ENCODE results near the gene HLF.

The HLF gene

GRCh38 chr17:55334285-55334684, 69.5 kb downstream of the HLF start:
- DNase-seq, result no peak

GRCh38 chr17:55334881-55335540, 70.3 kb downstream of the HLF start:
- DNase-seq, result no peak

- no peak for DNase-seq
Measured at GRCh38 chr17:55335625-55336024, 70.9 kb downstream of the HLF start.

DNA sequence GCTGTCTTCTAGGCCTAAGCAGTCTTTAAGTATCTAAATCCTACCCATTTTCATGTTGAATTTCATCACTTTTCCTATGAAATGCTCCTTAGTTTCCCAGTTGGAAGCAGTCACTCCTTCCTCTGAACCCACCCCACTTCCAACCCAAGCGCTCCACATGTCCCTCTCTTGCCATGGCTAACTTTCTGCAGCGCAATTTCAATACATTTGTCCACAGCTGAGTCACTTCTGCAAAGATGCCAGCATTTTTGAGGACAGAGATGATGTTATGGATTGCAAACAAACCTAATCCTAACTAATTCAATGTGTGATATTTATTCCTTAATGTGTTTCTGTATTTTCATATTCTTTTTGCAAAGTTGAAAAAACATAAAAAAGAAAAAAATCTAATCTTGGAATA, 71.7 kb downstream of the HLF start:
- DNase-seq, result no peak

GRCh38 chr17:55340176-55340575, 75.4 kb downstream of the HLF start:
- no peak for DNase-seq

- no peak for DNase-seq
Measured at GRCh38 chr17:55340686-55341085, 75.9 kb downstream of the HLF start.

- DNase-seq, result no peak
Measured at GRCh38 chr17:55341432-55341831, 76.7 kb downstream of the HLF start.

DNA sequence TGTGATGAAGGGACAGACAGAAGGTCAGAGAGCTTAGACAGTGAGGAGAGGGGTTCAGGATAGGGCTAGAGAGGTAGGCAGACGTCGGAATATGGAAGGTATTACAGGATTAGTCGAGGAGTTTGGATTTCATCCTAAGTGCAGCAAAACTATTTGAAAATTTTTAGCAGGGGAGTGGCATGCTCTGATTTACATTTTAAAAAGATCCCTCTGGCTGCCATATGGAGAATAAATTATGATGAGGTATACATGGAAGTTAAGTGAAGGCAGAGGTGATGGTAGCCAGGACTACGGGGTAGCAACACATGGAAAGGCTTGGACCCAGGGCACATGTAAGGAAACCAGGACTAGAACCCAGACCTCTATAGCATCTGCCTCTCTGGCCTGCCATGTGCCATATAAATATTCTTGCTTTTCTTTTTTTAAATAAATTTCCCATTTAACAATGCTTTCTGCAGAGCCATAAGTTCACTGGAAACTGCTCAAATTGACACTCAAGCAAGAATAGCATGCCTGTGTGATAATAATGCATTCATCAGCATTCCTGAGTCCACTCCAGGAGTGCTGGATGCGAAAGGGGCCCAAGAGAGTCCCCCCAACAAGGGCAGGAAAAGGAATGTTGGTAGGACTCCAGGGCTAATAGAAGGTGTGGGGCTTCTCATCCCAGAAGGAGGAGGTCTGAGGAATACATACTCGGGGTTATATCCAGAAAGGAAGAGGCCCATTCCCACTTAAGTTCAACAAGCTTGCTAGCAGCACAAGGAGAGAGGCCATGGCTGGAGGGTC, 78.2 kb downstream of the HLF start:
- no peak for DNase-seq

DNA sequence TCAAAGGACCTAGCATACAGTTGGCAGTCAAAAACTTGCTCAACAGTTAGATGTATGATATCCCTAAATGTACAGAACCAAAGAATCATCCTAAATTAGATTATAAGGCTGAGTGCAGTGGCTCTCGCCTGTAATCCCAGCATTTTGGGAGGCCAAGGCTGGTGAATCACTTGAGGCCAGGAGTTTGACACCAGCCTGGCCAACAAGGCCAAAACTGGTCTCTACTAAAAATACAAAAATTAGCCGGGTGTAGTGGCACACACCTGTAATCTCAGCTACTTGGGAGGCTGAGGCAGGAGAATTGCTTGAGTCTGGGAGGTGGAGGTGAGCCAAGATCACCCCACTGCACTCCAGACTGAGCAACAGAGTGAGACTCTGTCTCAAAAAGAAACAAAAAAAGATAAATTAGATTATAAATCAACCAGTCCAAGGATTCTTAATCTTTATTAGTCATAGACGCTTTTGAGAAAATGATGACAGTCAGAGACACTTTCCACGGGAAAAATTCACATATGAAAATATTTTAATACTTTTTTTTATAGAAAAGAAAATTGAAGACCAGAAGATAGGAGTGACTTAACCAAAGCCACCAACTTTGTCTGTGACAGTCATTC, 79.2 kb downstream of the HLF start:
- no peak for DNase-seq

DNA sequence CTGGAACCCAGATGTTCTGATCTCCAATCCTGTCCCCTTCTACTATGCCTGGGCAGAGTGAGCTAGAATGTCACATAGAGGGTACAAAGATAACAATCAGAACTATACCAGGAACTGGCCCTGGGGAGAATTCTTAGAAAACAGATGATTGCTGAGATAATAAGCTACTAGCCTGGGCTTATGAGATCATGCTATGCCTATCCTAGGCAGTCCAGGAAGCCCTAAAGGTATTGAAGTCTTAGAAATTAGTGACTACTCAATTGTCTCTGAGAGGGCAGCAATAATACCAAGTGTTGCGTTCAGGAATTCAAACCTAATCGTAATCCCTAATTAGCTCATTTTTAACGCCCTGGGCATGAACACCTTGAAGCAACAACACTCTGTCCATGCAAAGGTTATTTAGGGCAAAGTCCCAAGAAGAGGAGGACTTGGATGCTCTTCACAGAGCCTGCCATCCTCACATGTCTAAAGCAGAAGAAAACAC, 79.8 kb downstream of the HLF start:
- DNase-seq, result no peak

- no peak for DNase-seq
Measured at GRCh38 chr17:55345132-55345531, 80.4 kb downstream of the HLF start.

GRCh38 chr17:55346658-55347057, 81.9 kb downstream of the HLF start:
- no peak for DNase-seq

GRCh38 chr17:55347341-55347740, 82.6 kb downstream of the HLF start:
- no peak for DNase-seq

GRCh38 chr17:55348749-55349354, 84.1 kb downstream of the HLF start:
- DNase-seq, result peak; percentile 13

DNA sequence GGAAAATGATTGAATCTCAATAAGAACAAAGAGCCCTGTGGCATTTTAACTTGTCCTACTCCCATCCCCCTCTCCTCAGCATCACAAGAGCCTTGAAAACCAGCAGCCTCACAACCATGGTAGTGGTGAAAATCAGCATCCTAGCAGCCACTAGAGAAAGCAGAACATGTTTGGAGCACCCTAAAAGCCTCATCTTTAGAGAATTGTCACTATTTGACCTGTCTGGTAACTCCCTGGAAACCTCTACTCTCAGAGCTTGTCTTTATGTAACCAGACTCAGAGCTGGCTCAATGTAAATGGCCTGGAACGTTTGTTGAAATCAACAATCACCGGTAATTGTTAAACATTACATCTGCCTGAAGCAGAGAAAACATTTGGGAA, 86.1 kb downstream of the HLF start:
- no peak for DNase-seq

DNA sequence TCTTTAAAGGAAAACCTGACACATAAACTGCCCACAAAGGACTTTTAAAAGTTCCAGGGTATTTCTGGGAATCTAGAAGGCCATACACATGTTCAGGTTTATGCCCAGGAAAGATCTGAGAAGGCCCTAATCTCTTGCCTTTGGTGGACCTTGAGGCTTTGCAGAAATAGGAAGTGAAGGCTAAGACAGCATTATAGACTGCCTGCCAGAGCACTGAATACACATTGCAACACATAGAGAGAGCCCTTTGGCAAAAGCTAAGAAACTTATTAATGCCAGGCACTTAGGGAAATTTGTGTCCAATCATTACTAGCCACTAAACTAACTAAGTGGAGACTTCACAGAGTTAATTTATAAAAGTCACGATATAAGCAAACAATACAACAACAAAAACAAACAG, 86.5 kb downstream of the HLF start:
- no peak for DNase-seq

GRCh38 chr17:55354010-55354409, 89.2 kb downstream of the HLF start:
- no peak for DNase-seq

DNA sequence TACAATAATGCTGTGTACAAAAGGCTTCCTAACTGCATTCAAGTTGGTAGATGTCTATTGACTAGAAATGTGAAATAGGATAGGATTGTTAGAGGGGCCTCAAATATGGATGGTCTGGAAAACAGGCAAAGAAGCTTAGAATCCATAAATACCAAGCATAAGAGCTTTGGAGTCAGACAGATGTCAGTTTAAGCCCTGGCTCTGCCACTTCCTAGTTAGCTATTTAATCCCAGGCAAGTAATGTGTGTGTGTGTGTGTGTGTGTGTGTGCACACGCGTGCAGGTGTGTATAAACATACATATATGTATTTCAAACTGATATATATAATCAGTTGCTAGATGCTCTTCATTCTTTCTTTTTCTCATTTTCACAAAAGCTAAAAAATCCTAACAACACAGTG, 90.2 kb downstream of the HLF start:
- no peak for DNase-seq

- DNase-seq, result peak; percentile 66
Measured at GRCh38 chr17:55356434-55357328, 91.9 kb downstream of the HLF start.

GRCh38 chr17:55360971-55361370, 96.2 kb downstream of the HLF start:
- no peak for DNase-seq

- no peak for DNase-seq
Measured at GRCh38 chr17:55363033-55363432, 98.3 kb downstream of the HLF start.

GRCh38 chr17:55366020-55366481, 101.3 kb downstream of the HLF start:
- DNase-seq, result no peak

GRCh38 chr17:55368706-55369105, 103.9 kb downstream of the HLF start:
- no peak for DNase-seq

Measured in NCI-H446 treated with DMSO at 0.1 percent for 48 hours (cell line).